ENCODE data around the gene CATSPERD.
"Not testable (repeated sequence)": the region's sequence is repeated elsewhere in the genome, so short reads cannot be mapped to it uniquely, and the experiment has no call there.

CATSPERD gene

GRCh38 chr19:5697890-5698634, 22.4 kb upstream of the CATSPERD start:
- TF ChIP-seq CTCF (conservative IDR thresholded peaks at IDR 0.05): no peak
- no peak overlapping the region for H3K27ac ChIP-seq

GRCh38 chr19:5698635-5699422, 21.6 kb upstream of the CATSPERD start:
- no peak for TF ChIP-seq CTCF (conservative IDR thresholded peaks at IDR 0.05)
- H3K27ac ChIP-seq: no peak overlapping the region

GRCh38 chr19:5700455-5701092, 19.9 kb upstream of the CATSPERD start:
- no peak for TF ChIP-seq CTCF (conservative IDR thresholded peaks at IDR 0.05)
- no peak overlapping the region for H3K27ac ChIP-seq

GRCh38 chr19:5702053-5702410, 18.4 kb upstream of the CATSPERD start:
- H3K27ac ChIP-seq: not testable (repeated sequence)

GRCh38 chr19:5703819-5704818, 16.3 kb upstream of the CATSPERD start:
- no peak overlapping the region for H3K27ac ChIP-seq
- no peak for TF ChIP-seq CTCF (conservative IDR thresholded peaks at IDR 0.05)

- no peak for TF ChIP-seq CTCF (conservative IDR thresholded peaks at IDR 0.05)
Observed at GRCh38 chr19:5705552-5705951, 14.9 kb upstream of the CATSPERD start.

GRCh38 chr19:5706876-5707573, 13.4 kb upstream of the CATSPERD start:
- H3K27ac ChIP-seq: no peak overlapping the region
- TF ChIP-seq CTCF (conservative IDR thresholded peaks at IDR 0.05): no peak

More at GRCh38 chr19:5705552-5705951, 14.9 kb upstream of the CATSPERD start:
- H3K27ac ChIP-seq: no peak overlapping the region

Measured in VCaP (cell line).